Measurements from ENCODE around the gene MESD.

The MESD gene

GRCh38 chr15:80915472-80915871 lies 74.1 kb downstream of the MESD start:
- no peak overlapping the region for H3K4me3 ChIP-seq (ENCODE audit: low read length)
- no peak for DNase-seq (ENCODE audit: low read depth)
- H3K4me1 ChIP-seq (ENCODE audit: control insufficient read depth, insufficient read depth, low read length): no peaks in the 10 kb centered on the region
- H3K9me3 ChIP-seq (ENCODE audit: control insufficient read depth, low read length): no peaks in the 10 kb centered on the region
- H3K9ac ChIP-seq (ENCODE audit: low read length): no peak overlapping the region
- H3K27me3 ChIP-seq (replicated peaks; ENCODE audit: control insufficient read depth, insufficient read depth, low read length): no peaks in the 10 kb centered on the region
- peaks cover 30% of the 10 kb centered on the region for H3K36me3 ChIP-seq (ENCODE audit: control insufficient read depth, insufficient read depth, low read length, severe bottlenecking)

- Histone ChIP-seq H3K9ac (ENCODE audit: low read length) (no peak overlapping the region), H3K4me1 (ENCODE audit: control insufficient read depth, insufficient read depth, low read length) (no peaks in the 10 kb centered on the region), H3K36me3 (ENCODE audit: control insufficient read depth, insufficient read depth, low read length, severe bottlenecking) (peaks cover 41% of the 10 kb centered on the region), H3K27me3 (replicated peaks; ENCODE audit: control insufficient read depth, insufficient read depth, low read length) (no peaks in the 10 kb centered on the region), H3K4me3 (ENCODE audit: low read length) (no peak overlapping the region), H3K9me3 (ENCODE audit: control insufficient read depth, low read length) (no peaks in the 10 kb centered on the region)
- no peak for DNase-seq (ENCODE audit: low read depth)
These were observed 76.1 kb downstream of the MESD start for GRCh38 chr15:80913541-80913940.

- Histone ChIP-seq H3K27me3 (replicated peaks; ENCODE audit: control insufficient read depth, insufficient read depth, low read length) (no peaks in the 10 kb centered on the region), H3K36me3 (ENCODE audit: control insufficient read depth, insufficient read depth, low read length, severe bottlenecking) (peaks cover 50% of the 10 kb centered on the region)
- no peak for DNase-seq (ENCODE audit: low read depth)
These were observed 76.9 kb downstream of the MESD start for GRCh38 chr15:80912673-80913072.

DNA sequence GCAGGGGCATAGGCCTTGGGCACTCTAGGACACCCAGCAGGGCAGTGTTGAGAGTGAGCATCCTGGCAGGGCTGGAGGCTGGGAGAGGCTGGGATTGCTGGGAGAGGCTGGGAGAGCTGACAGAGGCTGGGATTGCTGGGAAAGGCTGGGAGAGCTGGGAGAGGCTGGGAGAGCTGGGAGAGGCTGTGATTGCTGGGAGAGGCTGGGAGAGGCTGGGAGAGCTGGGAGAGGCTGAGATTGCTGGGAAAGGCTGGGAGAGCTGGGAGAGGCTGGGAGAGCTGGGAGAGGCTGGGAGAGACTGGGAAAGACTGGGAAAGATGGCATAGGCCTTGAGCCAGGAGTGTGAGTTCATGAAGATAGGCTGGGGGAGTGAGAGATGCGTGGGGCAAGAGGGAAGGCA lies 77.8 kb downstream of the MESD start:
- H3K9me3 ChIP-seq (ENCODE audit: control insufficient read depth, low read length): no peaks in the 10 kb centered on the region
- no peak overlapping the region for H3K9ac ChIP-seq (ENCODE audit: low read length)
- no peaks in the 10 kb centered on the region for H3K4me1 ChIP-seq (ENCODE audit: control insufficient read depth, insufficient read depth, low read length)
- H3K36me3 ChIP-seq (ENCODE audit: control insufficient read depth, insufficient read depth, low read length, severe bottlenecking): peaks cover 53% of the 10 kb centered on the region
- no peaks in the 10 kb centered on the region for H3K27me3 ChIP-seq (replicated peaks; ENCODE audit: control insufficient read depth, insufficient read depth, low read length)
- H3K4me3 ChIP-seq (ENCODE audit: low read length): no peak overlapping the region
- no peak for DNase-seq (ENCODE audit: low read depth)

More at GRCh38 chr15:80912673-80913072, 76.9 kb downstream of the MESD start:
- H3K4me3 ChIP-seq (ENCODE audit: low read length): no peak overlapping the region
- H3K9me3 ChIP-seq (ENCODE audit: control insufficient read depth, low read length): no peaks in the 10 kb centered on the region
- no peak overlapping the region for H3K9ac ChIP-seq (ENCODE audit: low read length)
- no peaks in the 10 kb centered on the region for H3K4me1 ChIP-seq (ENCODE audit: control insufficient read depth, insufficient read depth, low read length)

DNA sequence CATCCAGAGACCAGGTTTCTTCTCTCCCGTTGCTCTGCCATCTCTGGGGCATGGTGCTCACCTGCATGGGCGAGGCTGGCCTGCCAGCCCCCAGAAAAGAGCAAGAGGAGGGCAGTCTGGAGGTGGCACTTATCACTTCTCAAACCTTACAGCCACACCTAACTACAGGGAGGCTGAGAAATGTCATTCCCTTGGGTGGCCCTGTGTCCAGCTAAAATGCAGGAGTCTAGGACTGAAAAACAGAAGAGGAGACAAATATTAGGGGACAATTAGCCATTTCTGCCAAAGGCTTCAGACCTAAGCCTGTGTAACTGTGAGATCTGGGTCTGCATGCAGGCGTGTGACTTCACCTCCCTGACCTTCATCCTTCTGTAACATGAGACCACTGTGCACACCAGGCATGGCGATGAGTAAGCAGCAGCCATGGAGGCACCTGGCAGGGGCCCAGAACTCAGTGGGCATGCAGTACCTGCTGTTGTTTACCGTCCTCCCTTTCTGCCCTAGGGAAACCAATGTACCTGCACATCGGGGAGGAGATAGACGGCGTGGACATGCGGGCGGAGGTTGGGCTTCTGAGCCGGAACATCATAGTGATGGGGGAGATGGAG lies 83.4 kb downstream of the MESD start:
- peak; percentile 29 for DNase-seq (ENCODE audit: low read depth)
- H3K27me3 ChIP-seq (replicated peaks; ENCODE audit: control insufficient read depth, insufficient read depth, low read length): no peaks in the 10 kb centered on the region
- H3K4me3 ChIP-seq (ENCODE audit: low read length): no peak overlapping the region
- no peaks in the 10 kb centered on the region for H3K4me1 ChIP-seq (ENCODE audit: control insufficient read depth, insufficient read depth, low read length)
- no peak overlapping the region for H3K9ac ChIP-seq (ENCODE audit: low read length)
- H3K36me3 ChIP-seq (ENCODE audit: control insufficient read depth, insufficient read depth, low read length, severe bottlenecking): peaks cover 82% of the 10 kb centered on the region
- no peaks in the 10 kb centered on the region for H3K9me3 ChIP-seq (ENCODE audit: control insufficient read depth, low read length)

- peaks cover 5% of the 10 kb centered on the region for H3K4me1 ChIP-seq (ENCODE audit: control insufficient read depth, insufficient read depth, low read length)
- DNase-seq (ENCODE audit: low read depth): no peak
- H3K4me3 ChIP-seq (ENCODE audit: low read length): no peak overlapping the region
- H3K9me3 ChIP-seq (ENCODE audit: control insufficient read depth, low read length): no peaks in the 10 kb centered on the region
- no peak overlapping the region for H3K9ac ChIP-seq (ENCODE audit: low read length)
- peaks cover 76% of the 10 kb centered on the region for H3K36me3 ChIP-seq (ENCODE audit: control insufficient read depth, insufficient read depth, low read length, severe bottlenecking)
- H3K27me3 ChIP-seq (replicated peaks; ENCODE audit: control insufficient read depth, insufficient read depth, low read length): no peaks in the 10 kb centered on the region
These were observed 84.6 kb downstream of the MESD start for GRCh38 chr15:80904998-80905397.

GRCh38 chr15:80902298-80902801 lies 87.3 kb downstream of the MESD start:
- Histone ChIP-seq H3K36me3 (ENCODE audit: control insufficient read depth, insufficient read depth, low read length, severe bottlenecking) (peaks cover 72% of the 10 kb centered on the region), H3K27me3 (replicated peaks; ENCODE audit: control insufficient read depth, insufficient read depth, low read length) (no peaks in the 10 kb centered on the region), H3K4me1 (ENCODE audit: control insufficient read depth, insufficient read depth, low read length) (peaks cover 5% of the 10 kb centered on the region), H3K4me3 (ENCODE audit: low read length) (no peak overlapping the region), H3K9ac (ENCODE audit: low read length) (no peak overlapping the region), H3K9me3 (ENCODE audit: control insufficient read depth, low read length) (no peaks in the 10 kb centered on the region)
- DNase-seq (ENCODE audit: low read depth): no peak

DNA sequence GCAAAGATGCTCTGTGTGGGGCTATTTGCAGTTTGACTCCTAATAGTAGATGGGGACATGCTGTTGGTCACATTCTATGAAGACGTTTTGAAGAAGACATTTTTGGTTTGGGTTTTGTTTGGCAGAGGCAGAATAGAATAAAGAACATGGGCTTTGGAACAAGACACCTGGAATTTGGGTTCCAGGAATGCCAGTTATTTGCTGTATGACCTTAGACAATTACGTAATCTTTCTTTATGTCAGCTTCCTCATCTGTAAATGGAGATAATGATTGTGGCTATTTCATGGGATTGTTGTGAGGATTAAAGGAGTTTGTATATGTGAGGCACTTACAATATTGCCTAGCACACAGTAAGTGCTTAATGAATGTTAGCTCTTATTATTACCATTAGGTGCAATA lies 91.6 kb downstream of the MESD start:
- Histone ChIP-seq H3K9ac (ENCODE audit: low read length) (no peak overlapping the region), H3K27me3 (replicated peaks; ENCODE audit: control insufficient read depth, insufficient read depth, low read length) (no peaks in the 10 kb centered on the region), H3K4me1 (ENCODE audit: control insufficient read depth, insufficient read depth, low read length) (peaks cover 16% of the 10 kb centered on the region), H3K9me3 (ENCODE audit: control insufficient read depth, low read length) (peaks cover 7% of the 10 kb centered on the region), H3K36me3 (ENCODE audit: control insufficient read depth, insufficient read depth, low read length, severe bottlenecking) (peaks cover 83% of the 10 kb centered on the region), H3K4me3 (ENCODE audit: low read length) (no peak overlapping the region)
- peak; percentile 11 for DNase-seq (ENCODE audit: low read depth)
